Epithelial cell of proximal tubule (primary cell): Measurements from ENCODE around the gene DPYSL4. TPM values are rescaled to one million over a fixed set of nuclear protein-coding genes. Genes with fewer than 3 reads are reported as not detected.
A peak's percentile ranks its signal among the peaks of the same experiment; 100 is the strongest.

ENCODE experiments used
- DNase-seq: peaks from one replicate; pipeline ENCODE4 v3.0.0-alpha.2; 2011; ENCODE audit warnings: low read depth
- H3K4me3 ChIP-seq: 2 replicates; pipeline ENCODE4 v1.5.1; 2011; ENCODE audit warnings: low read depth, mild to moderate bottlenecking, low read length
- CTCF ChIP-seq: conservative IDR thresholded peaks from 2 replicates; pipeline ENCODE4 v1.5.1; 2012; ENCODE audit warnings: low read depth, mild to moderate bottlenecking, low read length
- total RNA-seq: library from RNA; depleted of rRNA; stranded (reverse); fragments of >200 nt; gene quantifications from 2 replicates; pipeline ENCODE4 v1.2.3, GENCODE V29; 2015

The DPYSL4 gene
- total RNA-seq, result 1.7 and 3.3 TPM in 2 replicates

- H3K4me3 ChIP-seq, result peak within 1 kb of the TSS; percentile 22
- TF ChIP-seq CTCF, result no peak
- DNase-seq, result no peak
These were observed at the start of gene DPYSL4 for GRCh38 chr10:132186488-132187429. Gene DPYSL4, plus strand, starts transcription at chr10:132186948. Its CDS starts 116 bp downstream, at chr10:132187064.

DNA sequence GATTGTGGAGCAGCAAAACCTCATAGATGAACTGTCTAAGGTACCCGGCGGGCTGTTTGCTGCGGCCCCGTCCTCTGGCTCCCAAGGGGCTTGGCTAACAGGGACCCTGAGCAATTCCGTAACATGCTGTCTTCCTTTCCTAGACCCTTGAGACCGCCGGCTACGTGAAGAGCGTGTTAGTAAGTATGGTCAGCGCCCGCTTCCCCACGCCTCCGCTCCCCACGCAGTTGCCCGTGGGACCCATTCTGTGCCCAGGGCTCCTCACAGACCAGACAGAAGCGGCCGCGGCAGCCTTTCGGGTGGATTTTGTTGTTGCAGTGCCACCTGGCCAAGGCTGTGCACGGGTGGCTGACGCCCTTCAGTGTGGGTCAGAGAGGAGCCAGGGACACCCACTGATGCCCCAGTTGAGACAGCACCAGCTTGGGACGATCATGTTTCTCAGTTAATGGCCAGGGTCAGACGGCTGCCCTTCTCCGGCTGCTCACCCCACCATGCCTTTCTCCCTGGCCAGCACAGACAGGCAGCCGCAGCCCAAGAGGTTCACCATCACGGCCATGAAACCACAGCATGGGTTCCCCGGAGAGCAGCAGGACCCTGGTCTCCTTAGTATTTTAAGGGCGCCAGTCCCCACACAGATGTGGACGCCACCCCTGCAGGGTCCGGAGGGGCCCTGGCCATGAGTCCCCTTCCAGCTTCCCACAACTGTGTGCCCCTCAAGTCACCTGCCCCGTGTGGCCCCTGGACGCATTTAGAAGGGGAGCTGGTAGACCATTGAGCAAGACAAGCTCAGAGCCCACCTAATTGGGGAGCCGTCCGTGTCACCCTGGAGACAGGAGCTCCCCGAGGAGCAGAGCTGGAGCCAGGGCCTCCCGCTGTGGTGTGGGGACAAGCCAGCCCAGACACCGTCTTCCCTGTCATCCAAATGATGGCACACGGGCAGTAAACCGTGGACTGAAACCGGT lies 49.4 kb upstream of the DPYSL4 start:
- no peak for DNase-seq
- no peak for TF ChIP-seq CTCF

GRCh38 chr10:132138133-132138532 lies 48.6 kb upstream of the DPYSL4 start:
- no peak for TF ChIP-seq CTCF
- no peak for DNase-seq
- H3K4me3 ChIP-seq, result no peak overlapping the region

More for the DNA sequence above, 49.4 kb upstream of the DPYSL4 start:
- no peak overlapping the region for H3K4me3 ChIP-seq

DNA sequence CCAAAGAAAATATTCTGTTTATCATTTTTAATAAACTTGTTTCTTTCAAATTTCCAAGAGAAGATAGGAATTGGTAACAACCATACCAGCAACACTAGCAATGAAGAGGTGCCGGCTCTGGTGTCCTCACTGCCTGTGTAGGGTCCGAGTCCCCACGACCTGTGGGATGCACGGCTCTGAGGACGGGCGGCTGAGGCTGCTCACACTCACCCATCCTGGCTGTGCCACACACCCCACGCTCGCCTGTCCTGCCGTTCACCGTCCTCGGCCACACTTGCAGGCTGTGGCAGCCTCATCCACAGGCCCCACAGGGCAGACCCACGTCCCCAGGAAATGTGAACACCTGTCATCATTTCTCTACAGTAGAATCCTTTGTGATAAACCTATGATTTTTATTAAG lies 48.2 kb upstream of the DPYSL4 start:
- no peak for DNase-seq
- no peak for TF ChIP-seq CTCF
- H3K4me3 ChIP-seq, result no peak overlapping the region

DNA sequence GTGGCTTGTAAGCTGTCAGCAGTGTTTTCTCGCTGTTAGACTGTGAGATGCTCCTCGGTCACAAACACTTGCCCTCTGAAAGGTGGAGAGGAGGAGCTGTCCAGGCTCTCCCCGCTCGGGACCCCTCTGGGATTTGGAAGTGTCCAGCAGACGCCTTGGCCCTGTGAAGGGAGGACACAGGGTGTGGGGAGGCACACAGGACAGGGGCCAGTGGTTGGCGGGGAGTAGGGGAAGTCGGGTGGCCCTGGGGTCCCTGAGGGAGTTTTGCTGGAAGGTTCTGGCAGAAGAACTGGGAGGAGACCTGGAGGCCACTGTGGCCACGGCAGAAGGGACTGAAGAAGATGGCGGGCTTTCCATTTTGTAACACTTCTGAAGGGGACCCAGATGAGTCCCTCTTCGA lies 47.2 kb upstream of the DPYSL4 start:
- no peak for DNase-seq
- no peak overlapping the region for H3K4me3 ChIP-seq
- no peak for TF ChIP-seq CTCF

DNA sequence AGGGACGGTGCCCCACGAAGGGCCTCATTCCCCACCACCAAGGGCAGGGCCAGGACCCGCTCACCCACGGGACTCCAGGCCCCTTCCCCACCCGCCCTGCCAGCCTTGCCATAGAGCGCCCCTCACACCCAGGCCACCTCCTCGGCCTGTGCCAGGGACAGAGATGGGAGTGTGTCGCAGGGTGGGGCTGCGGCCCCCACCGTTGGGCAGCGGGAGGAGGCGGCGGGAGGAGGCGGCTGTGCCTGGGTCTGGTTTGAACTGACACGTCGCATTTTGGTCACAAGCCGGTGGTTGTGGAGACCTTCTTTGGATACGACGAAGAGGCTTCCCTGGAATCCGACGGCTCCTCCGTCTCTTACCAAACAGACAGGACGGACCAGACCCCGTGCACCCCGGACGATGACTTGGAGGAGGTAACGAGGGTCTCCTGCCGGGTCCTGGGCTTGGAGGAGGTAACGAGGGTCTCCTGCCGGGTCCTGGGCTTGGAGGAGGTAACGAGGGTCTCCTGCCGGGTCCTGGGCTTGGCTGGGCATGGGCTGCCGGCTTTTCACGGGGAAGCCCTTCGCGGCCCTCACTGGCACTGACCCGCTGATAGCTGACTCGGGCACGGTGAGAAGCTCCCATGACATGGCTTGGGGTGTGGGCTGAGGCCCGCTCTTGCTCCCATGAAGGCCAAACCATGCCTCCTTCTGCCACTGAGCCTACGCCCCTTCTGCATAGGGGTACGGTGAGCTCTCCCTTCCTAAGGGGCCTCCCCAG lies 46.4 kb upstream of the DPYSL4 start:
- no peak for TF ChIP-seq CTCF
- no peak for DNase-seq
- H3K4me3 ChIP-seq, result no peak overlapping the region
